Measurements from ENCODE around the gene ACMSD. TPM values are rescaled to one million over a fixed set of nuclear protein-coding genes. Genes with fewer than 3 reads are reported as not detected.

The ACMSD gene
- total and polyA plus RNA-seq, 9 of the 15 experiments (the other 6 are each of a cell fraction or from before 2014, with no cell fraction given) = not detected

- TF ChIP-seq ZMIZ1 (IDR thresholded peaks at IDR 0.05; ENCODE audit: low read depth in 2 of 2, low read length in 2 of 2) (no peak), ZNF384 (IDR thresholded peaks at IDR 0.05; ENCODE audit: low read depth, low read length) (peak; percentile 31; the same call in 1 of the 2 replicates), KHSRP (IDR thresholded peaks at IDR 0.05) (no peak), TCF7L2 (IDR thresholded peaks at IDR 0.05; ENCODE audit: low read depth, low read length) (peak; percentile 66; the same call in 1 of the 2 replicates), ATF7 (IDR thresholded peaks at IDR 0.05) (peak; percentile 31; the same call in 1 of the 2 replicates), ZNF134 (CRISPR knock-in tag; conservative IDR thresholded peaks at IDR 0.05) (no peak), ILF3 (IDR thresholded peaks at IDR 0.05; ENCODE audit: borderline replicate concordance) (no peak), MEIS2 (IDR thresholded peaks at IDR 0.05; ENCODE audit: partially characterized antibody) (peak; percentile 93), CBX5 (IDR thresholded peaks at IDR 0.05; ENCODE audit: borderline replicate concordance, low read depth) (no peak), BRF1 (IDR thresholded peaks at IDR 0.05; ENCODE audit: borderline replicate concordance, extremely low read depth, insufficient read length) (no peak), TAF7 (tag; IDR thresholded peaks at IDR 0.05) (peak; percentile 84), USF1 (CRISPR knock-in tag; IDR thresholded peaks at IDR 0.05) (peak; percentile 73; the same call in 1 of the 2 replicates), ZNF785 (CRISPR knock-in tag; IDR thresholded peaks at IDR 0.05) (no peak), TCF3 (CRISPR knock-in tag; IDR thresholded peaks at IDR 0.05) (no peak), EHMT2 (IDR thresholded peaks at IDR 0.05) (no peak), MECOM (CRISPR knock-in tag; IDR thresholded peaks at IDR 0.05) (no peak), NR2C1 (IDR thresholded peaks at IDR 0.05) (peak; percentile 94), NR2C1 (tag; IDR thresholded peaks at IDR 0.05) (peak; percentile 96), ZNF778 (CRISPR knock-in tag; IDR thresholded peaks at IDR 0.05) (no peak), UBTF (IDR thresholded peaks at IDR 0.05; ENCODE audit: borderline replicate concordance in 1 of 2, low read depth in 2 of 2, low read length in 2 of 2) (peak; percentile 42 to 74; a peak in 1 of 4 replicates)
These were observed 80.3 kb downstream of the ACMSD start, which contains the start of gene CCNT2 (continued) for GRCh38 chr2:134918526-134919340.
